DND-41 (cell line): Measurements from ENCODE around the gene CST9L.

Experiments used
- EZH2 ChIP-seq: IDR thresholded peaks from 3 replicates; pipeline ENCODE4 v1.6.1; 2012; ENCODE audit warnings: borderline replicate concordance, low read depth, mild to moderate bottlenecking, moderate library complexity, low read length, inconsistent platforms; ENCODE audit not compliant: severe bottlenecking
- TF ChIP-seq, protein P1 (sequence below): IDR thresholded peaks from 2 replicates; pipeline ENCODE4 v1.5.1; 2012; ENCODE audit warnings: borderline replicate concordance, low read length, moderate library complexity, mild to moderate bottlenecking; ENCODE audit not compliant: poor library complexity, severe bottlenecking; ENCODE audit errors: extremely low read depth

DNA sequence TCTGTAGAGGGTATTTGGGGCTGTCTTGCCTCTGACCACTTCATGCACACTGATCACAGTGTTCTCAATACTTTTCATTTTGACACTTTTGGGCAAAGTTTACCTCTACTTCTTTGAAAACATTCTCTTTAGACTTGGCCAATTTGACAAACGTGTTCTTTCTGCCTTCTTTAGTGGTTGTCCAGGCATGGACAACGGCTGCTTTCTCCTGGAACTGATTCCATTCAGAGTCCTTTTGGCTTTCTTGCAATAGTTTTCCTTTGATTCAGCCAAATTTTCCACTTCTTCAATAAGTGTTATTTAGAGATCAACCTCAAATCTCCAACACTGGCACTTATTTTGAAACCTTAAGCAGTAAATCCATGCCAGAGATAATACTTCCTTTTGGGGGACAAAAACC lies 44.1 kb upstream of the CST9L start:
- TF ChIP-seq, protein P1, sequence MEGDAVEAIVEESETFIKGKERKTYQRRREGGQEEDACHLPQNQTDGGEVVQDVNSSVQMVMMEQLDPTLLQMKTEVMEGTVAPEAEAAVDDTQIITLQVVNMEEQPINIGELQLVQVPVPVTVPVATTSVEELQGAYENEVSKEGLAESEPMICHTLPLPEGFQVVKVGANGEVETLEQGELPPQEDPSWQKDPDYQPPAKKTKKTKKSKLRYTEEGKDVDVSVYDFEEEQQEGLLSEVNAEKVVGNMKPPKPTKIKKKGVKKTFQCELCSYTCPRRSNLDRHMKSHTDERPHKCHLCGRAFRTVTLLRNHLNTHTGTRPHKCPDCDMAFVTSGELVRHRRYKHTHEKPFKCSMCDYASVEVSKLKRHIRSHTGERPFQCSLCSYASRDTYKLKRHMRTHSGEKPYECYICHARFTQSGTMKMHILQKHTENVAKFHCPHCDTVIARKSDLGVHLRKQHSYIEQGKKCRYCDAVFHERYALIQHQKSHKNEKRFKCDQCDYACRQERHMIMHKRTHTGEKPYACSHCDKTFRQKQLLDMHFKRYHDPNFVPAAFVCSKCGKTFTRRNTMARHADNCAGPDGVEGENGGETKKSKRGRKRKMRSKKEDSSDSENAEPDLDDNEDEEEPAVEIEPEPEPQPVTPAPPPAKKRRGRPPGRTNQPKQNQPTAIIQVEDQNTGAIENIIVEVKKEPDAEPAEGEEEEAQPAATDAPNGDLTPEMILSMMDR = no peak
- TF ChIP-seq EZH2 = no peak
